Prostate gland (tissue), 2 donors: ENCODE results near the gene SPEM3.

Experiments used
- CTCF ChIP-seq, 4 experiments: fragments of 200-600 bp in 2 of 4; fragments of 450-650 bp in 2 of 4; sonication (generic) in 2 of 4; IDR thresholded peaks; 1 replicate in 3 of 4; 2 replicates in 1 of 4; pipeline ENCODE4 v1.5.1; 2016 to 2019; ENCODE audit warnings: antibody characterized with exemption in 4 of 4, mild to moderate bottlenecking in 2 of 4, moderate library complexity in 2 of 4
- POLR2A ChIP-seq: fragments of 450-650 bp; IDR thresholded peaks from one replicate; pipeline ENCODE4 v1.6.1; 2016; ENCODE audit warnings: antibody characterized with exemption, mild to moderate bottlenecking

- TF ChIP-seq CTCF (IDR thresholded peaks at IDR 0.05) (no peak), POLR2A (no peak)
Observed at GRCh38 chr17:7440834-7441195, 12.2 kb downstream of the SPEM3 start.
